Chondrocyte (in vitro differentiated cells): Measurements from ENCODE around the gene C19orf38. TPM values are rescaled to one million over a fixed set of nuclear protein-coding genes. Genes with fewer than 3 reads are reported as not detected.

Experiments used
- DNase-seq: peaks from one replicate; pipeline ENCODE4 v3.0.0; 2021; ENCODE audit warnings: mixed read lengths, low spot score
- H3K27ac Mint-ChIP-seq: one replicate; pipeline ENCODE4 v1.8.0; 2021; ENCODE audit warnings: mild to moderate bottlenecking, moderate library complexity, mixed read lengths; ENCODE audit not compliant: unreplicated experiment
- H3K27me3 Mint-ChIP-seq: 2 replicates; pipeline ENCODE4 v1.8.0; 2021; ENCODE audit warnings: low read depth, mixed read lengths
- H3K36me3 Mint-ChIP-seq: 2 replicates; pipeline ENCODE4 v1.8.0; 2021; ENCODE audit warnings: low read depth, mixed read lengths
- H3K4me1 Mint-ChIP-seq: 2 replicates; pipeline ENCODE4 v1.8.0; 2021; ENCODE audit warnings: low read depth, mild to moderate bottlenecking, mixed read lengths
- H3K4me3 Mint-ChIP-seq: one replicate; pipeline ENCODE4 v1.8.0; 2021; ENCODE audit warnings: mild to moderate bottlenecking, moderate library complexity, mixed read lengths; ENCODE audit not compliant: unreplicated experiment
- H3K9me3 Mint-ChIP-seq: 2 replicates; pipeline ENCODE4 v1.8.0; 2021; ENCODE audit warnings: low read depth, mixed read lengths
- long read RNA-seq: library from polyadenylated mRNA; stranded (forward); transcript quantifications from one replicate; pipeline ENCODE4 v2.0.0, GENCODE V29; 2021
- total RNA-seq: library from RNA; stranded (reverse); gene quantifications from 3 replicates; pipeline ENCODE4 v1.2.1, GENCODE V29; 2021
- TF ChIP-seq, protein P1 (sequence below): fragments of 200-600 bp; sonication (generic); IDR thresholded peaks from 2 replicates; pipeline ENCODE4 v1.5.0; 2021; ENCODE audit warnings: antibody characterized with exemption, mild to moderate bottlenecking, moderate library complexity

C19orf38 gene, protein sequence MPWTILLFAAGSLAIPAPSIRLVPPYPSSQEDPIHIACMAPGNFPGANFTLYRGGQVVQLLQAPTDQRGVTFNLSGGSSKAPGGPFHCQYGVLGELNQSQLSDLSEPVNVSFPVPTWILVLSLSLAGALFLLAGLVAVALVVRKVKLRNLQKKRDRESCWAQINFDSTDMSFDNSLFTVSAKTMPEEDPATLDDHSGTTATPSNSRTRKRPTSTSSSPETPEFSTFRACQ
- 0.30 to 0.34 TPM in 2 of 3 replicates, not detected in the other for total RNA-seq
- long read RNA-seq: 0 reads

DNA sequence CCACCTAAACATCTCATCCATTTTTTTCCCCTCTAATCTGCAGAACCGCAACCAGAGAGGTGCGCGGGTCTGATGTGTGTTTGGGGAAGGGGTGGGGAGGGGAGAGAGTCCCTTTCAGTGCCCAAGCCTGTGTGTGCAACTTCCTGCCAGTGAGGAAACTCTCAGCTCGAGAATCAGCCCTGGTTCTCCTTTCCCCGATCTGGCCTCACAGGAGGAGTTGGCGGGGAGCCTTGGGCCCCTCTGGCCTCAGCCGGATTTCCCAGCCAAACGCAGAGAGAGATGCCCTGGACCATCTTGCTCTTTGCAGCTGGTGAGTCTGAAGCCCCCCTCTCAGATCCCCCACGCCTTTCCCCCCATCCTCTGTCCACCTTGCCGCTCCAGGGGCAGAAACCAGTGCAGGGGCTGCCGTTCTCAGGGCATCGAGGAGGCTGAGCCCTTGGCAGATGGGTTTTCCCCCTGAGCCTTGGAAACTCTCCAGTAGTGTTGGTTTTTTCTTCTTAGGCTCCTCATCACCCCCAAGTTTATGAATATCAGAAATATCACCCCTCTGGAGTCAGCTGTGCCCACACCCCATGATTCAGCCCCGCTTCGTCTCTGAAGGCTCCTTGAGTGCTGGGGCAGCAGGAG, at the start of gene C19orf38:
TSS of gene C19orf38 (plus strand) at position 186 of the 627 bp plus-strand sequence. CDS start at position 280, 94 bp downstream.
- Mint-ChIP-seq H3K36me3 (peaks cover 4% of the 10 kb centered on the region), H3K4me1 (peaks cover 4% of the 10 kb centered on the region), H3K27ac (no peak within 1 kb of the TSS), H3K27me3 (no peaks in the 10 kb centered on the region), H3K4me3 (no peak within 1 kb of the TSS), H3K9me3 (peaks cover 12% of the 10 kb centered on the region)
- TF ChIP-seq, protein P1, sequence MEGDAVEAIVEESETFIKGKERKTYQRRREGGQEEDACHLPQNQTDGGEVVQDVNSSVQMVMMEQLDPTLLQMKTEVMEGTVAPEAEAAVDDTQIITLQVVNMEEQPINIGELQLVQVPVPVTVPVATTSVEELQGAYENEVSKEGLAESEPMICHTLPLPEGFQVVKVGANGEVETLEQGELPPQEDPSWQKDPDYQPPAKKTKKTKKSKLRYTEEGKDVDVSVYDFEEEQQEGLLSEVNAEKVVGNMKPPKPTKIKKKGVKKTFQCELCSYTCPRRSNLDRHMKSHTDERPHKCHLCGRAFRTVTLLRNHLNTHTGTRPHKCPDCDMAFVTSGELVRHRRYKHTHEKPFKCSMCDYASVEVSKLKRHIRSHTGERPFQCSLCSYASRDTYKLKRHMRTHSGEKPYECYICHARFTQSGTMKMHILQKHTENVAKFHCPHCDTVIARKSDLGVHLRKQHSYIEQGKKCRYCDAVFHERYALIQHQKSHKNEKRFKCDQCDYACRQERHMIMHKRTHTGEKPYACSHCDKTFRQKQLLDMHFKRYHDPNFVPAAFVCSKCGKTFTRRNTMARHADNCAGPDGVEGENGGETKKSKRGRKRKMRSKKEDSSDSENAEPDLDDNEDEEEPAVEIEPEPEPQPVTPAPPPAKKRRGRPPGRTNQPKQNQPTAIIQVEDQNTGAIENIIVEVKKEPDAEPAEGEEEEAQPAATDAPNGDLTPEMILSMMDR: no peak
- no peak for DNase-seq

DNA sequence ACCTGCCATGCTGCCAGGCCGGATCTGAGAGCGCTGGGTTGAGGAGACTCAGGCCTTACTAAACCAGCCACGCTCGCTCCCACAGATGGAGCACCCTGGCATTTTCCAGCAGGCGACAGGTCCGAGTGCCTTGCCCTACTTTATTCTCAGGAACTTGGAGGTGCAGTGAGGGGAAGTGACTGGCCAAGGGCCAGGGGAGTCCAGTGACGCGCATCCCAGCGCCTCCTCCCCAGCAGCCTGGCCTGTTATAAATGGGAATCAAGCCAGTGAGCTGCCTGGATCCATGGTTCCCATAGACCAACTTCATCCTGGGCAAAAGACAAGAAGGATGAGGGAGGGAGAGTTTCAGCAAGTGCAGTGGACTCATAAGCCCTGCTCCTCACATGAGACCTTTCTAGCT, 47.7 kb upstream of the C19orf38 start:
- H3K36me3 Mint-ChIP-seq: peaks cover 17% of the 10 kb centered on the region
- no peaks in the 10 kb centered on the region for H3K27me3 Mint-ChIP-seq
- H3K4me1 Mint-ChIP-seq: no peaks in the 10 kb centered on the region
- no peak overlapping the region for H3K4me3 Mint-ChIP-seq
- TF ChIP-seq, protein P1: no peak
- H3K27ac Mint-ChIP-seq: no peak overlapping the region
- no peak for DNase-seq
- no peaks in the 10 kb centered on the region for H3K9me3 Mint-ChIP-seq

DNA sequence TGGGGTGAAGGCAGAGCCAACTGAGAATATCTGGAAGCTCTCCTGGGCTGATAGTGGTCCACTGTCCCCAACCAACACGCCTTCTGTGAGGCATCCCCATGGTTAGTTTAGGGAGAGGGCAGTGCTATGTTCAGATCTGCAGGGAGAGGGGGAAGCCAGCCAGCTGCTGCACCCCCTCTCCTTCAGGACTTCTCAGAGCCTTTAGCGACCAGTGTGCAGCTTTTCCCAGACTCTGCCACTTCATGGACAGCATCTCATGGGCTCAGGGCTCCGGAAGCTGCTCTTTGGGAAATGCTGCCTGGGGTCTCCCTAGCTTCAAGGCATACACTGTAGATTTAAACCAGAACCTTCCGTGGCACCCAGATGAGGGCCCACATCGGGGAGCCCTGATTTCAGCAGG, 45.7 kb upstream of the C19orf38 start:
- Mint-ChIP-seq H3K27ac (no peak overlapping the region), H3K4me1 (no peaks in the 10 kb centered on the region), H3K36me3 (peaks cover 13% of the 10 kb centered on the region), H3K27me3 (no peaks in the 10 kb centered on the region), H3K4me3 (no peak overlapping the region), H3K9me3 (no peaks in the 10 kb centered on the region)
- DNase-seq: no peak
- TF ChIP-seq, protein P1: no peak

DNA sequence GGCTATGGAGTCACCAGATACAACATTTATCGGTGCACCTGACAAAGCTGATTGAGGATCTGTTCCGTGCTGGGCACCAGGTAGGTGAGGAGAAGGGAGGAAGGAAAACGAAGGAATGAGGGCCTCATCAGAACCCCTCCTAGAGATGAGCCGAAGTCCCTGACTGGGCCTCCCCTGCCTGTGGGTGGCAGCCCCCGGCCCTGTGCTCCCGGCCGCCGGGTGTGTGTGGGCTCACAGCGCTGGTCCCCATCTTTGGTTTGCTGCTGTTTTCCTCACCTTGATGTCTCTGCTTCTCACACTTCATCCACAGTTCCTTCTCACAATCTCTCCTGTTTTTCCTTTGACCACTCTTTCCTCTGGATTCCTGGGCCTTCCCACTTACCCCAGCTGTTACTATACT, 45.0 kb upstream of the C19orf38 start:
- Mint-ChIP-seq H3K4me1 (no peaks in the 10 kb centered on the region), H3K9me3 (no peaks in the 10 kb centered on the region), H3K27me3 (no peaks in the 10 kb centered on the region), H3K4me3 (no peak overlapping the region), H3K36me3 (peaks cover 12% of the 10 kb centered on the region), H3K27ac (no peak overlapping the region)
- TF ChIP-seq, protein P1: no peak
- no peak for DNase-seq

DNA sequence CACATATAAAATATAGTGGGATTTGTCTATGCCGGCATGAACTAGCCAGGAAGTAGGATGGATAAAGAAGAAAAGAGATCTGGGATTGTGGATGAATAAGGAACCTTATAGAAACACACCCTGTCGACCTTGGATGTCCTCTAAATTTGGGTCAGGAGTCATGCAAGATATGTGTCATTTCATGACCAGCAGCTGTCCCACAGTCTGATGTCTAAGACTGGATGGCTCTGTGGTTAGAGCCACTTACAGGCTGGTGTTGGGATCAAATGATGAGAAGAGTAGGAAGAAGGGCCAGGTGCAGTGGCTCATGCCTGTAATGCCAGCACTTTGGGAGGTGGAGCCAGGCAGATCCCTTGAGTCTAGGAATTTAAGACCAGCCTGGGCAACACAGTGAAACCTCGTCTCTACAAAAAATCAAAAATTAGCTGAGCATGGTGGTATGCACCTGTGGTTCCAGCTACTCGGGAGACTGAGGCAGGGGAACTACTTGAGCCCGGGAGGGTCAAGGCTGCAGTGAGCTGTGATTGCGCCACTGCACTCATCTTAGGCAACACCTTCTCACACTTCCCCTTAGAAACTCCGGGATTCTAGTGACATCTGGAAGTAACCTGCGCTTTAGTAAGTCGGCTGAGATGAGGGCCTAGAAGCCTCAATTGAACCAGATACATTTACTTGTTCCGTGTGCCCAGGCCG, 43.0 kb upstream of the C19orf38 start:
- no peak for DNase-seq
- H3K4me3 Mint-ChIP-seq: no peak overlapping the region
- H3K9me3 Mint-ChIP-seq: peaks cover 3% of the 10 kb centered on the region
- H3K27me3 Mint-ChIP-seq: no peaks in the 10 kb centered on the region
- peaks cover 9% of the 10 kb centered on the region for H3K4me1 Mint-ChIP-seq
- H3K27ac Mint-ChIP-seq: no peak overlapping the region
- peaks cover 22% of the 10 kb centered on the region for H3K36me3 Mint-ChIP-seq
- TF ChIP-seq, protein P1: no peak
